COLO668 (cell line): Measurements from ENCODE around the gene HS3ST4.
A peak's percentile ranks its signal among the peaks of the same experiment; 100 is the strongest.

Experiments used
- DNase-seq: peaks from one replicate; lab custom pipeline; 2025; ENCODE audit not compliant: unreplicated experiment; lab: John Stamatoyannopoulos, UW

The HS3ST4 gene

GRCh38 chr16:25886598-25886997 lies 194.8 kb downstream of the HS3ST4 start:
- no peak for DNase-seq

GRCh38 chr16:25888868-25889267 lies 197.1 kb downstream of the HS3ST4 start:
- DNase-seq = no peak

GRCh38 chr16:25893332-25893731 lies 201.6 kb downstream of the HS3ST4 start:
- no peak for DNase-seq

GRCh38 chr16:25894093-25894492 lies 202.3 kb downstream of the HS3ST4 start:
- DNase-seq = no peak

- DNase-seq = no peak
These were observed 203.6 kb downstream of the HS3ST4 start for GRCh38 chr16:25895380-25895779.

- peak; percentile 45 for DNase-seq
These were observed 204.7 kb downstream of the HS3ST4 start for GRCh38 chr16:25896411-25896810.

GRCh38 chr16:25897702-25898101 lies 205.9 kb downstream of the HS3ST4 start:
- DNase-seq = no peak

GRCh38 chr16:25905810-25906209 lies 214.1 kb downstream of the HS3ST4 start:
- DNase-seq = no peak

- DNase-seq = no peak
These were observed 219.2 kb downstream of the HS3ST4 start for GRCh38 chr16:25910971-25911370.

- DNase-seq = no peak
These were observed 220.6 kb downstream of the HS3ST4 start for GRCh38 chr16:25912321-25912720.

- DNase-seq = no peak
These were observed 222.7 kb downstream of the HS3ST4 start for GRCh38 chr16:25914357-25914962.

- no peak for DNase-seq
These were observed 224.3 kb downstream of the HS3ST4 start for GRCh38 chr16:25916037-25916436.

- peak; percentile 94 for DNase-seq
These were observed 230.7 kb downstream of the HS3ST4 start for GRCh38 chr16:25922438-25922837.

GRCh38 chr16:25925421-25925820 lies 233.7 kb downstream of the HS3ST4 start:
- no peak for DNase-seq

- DNase-seq = no peak
These were observed 239.8 kb downstream of the HS3ST4 start for GRCh38 chr16:25931473-25932035.

GRCh38 chr16:25941800-25942499 lies 250.2 kb downstream of the HS3ST4 start:
- no peak for DNase-seq

- peak; percentile 74 for DNase-seq
These were observed 259.0 kb downstream of the HS3ST4 start for GRCh38 chr16:25950586-25951281.

- no peak for DNase-seq
These were observed 260.2 kb downstream of the HS3ST4 start for GRCh38 chr16:25951999-25952398.

GRCh38 chr16:25952983-25953382 lies 261.2 kb downstream of the HS3ST4 start:
- DNase-seq = no peak

- no peak for DNase-seq
These were observed 265.9 kb downstream of the HS3ST4 start for GRCh38 chr16:25957707-25958106.

GRCh38 chr16:25959221-25959620 lies 267.5 kb downstream of the HS3ST4 start:
- DNase-seq = no peak
